HG02623 (cell line): Measurements from ENCODE around the gene UBN2.

Source experiments
- ATAC-seq: cut with Tn5 transposase; IDR thresholded peaks from one replicate; pipeline ENCODE4 v1.9.1; 2021; ENCODE audit warnings: moderate library complexity; ENCODE audit not compliant: unreplicated experiment

UBN2 gene

GRCh38 chr7:139231513-139232376, 708 bp downstream of the UBN2 start:
- peak; percentile 16 for ATAC-seq

- ATAC-seq, result no peak
These were observed 1.3 kb downstream of the UBN2 start for GRCh38 chr7:139232377-139232717.

- no peak for ATAC-seq
These were observed 1.9 kb downstream of the UBN2 start for GRCh38 chr7:139232904-139233303.

GRCh38 chr7:139241258-139241657, 10.2 kb downstream of the UBN2 start:
- ATAC-seq, result no peak

- no peak for ATAC-seq
These were observed 11.8 kb downstream of the UBN2 start for GRCh38 chr7:139242741-139243281.

- no peak for ATAC-seq
These were observed 14.4 kb downstream of the UBN2 start for GRCh38 chr7:139245401-139245800.

- ATAC-seq, result no peak
These were observed 15.5 kb downstream of the UBN2 start for GRCh38 chr7:139246494-139246893.

- no peak for ATAC-seq
These were observed 15.9 kb downstream of the UBN2 start for GRCh38 chr7:139246905-139247304.

GRCh38 chr7:139249179-139249810, 18.3 kb downstream of the UBN2 start:
- ATAC-seq, result no peak

GRCh38 chr7:139252451-139252850, 21.4 kb downstream of the UBN2 start:
- ATAC-seq, result no peak

GRCh38 chr7:139254281-139254680, 23.2 kb downstream of the UBN2 start:
- ATAC-seq, result no peak

- ATAC-seq, result no peak
These were observed 23.7 kb downstream of the UBN2 start for GRCh38 chr7:139254728-139255127.

- ATAC-seq, result no peak
These were observed 24.3 kb downstream of the UBN2 start for GRCh38 chr7:139255290-139255689.

- no peak for ATAC-seq
These were observed 28.1 kb downstream of the UBN2 start for GRCh38 chr7:139259142-139259541.

GRCh38 chr7:139264220-139264619, 33.2 kb downstream of the UBN2 start:
- no peak for ATAC-seq

GRCh38 chr7:139265673-139266072, 34.6 kb downstream of the UBN2 start:
- ATAC-seq, result no peak

GRCh38 chr7:139271718-139272628, 40.9 kb downstream of the UBN2 start:
- no peak for ATAC-seq

GRCh38 chr7:139284252-139284896, 53.3 kb downstream of the UBN2 start:
- ATAC-seq, result no peak

GRCh38 chr7:139286144-139286543, 55.1 kb downstream of the UBN2 start:
- no peak for ATAC-seq

- no peak for ATAC-seq
These were observed 61.8 kb downstream of the UBN2 start for GRCh38 chr7:139292821-139293220.

GRCh38 chr7:139293534-139293933, 62.5 kb downstream of the UBN2 start:
- no peak for ATAC-seq
